ENCODE measurements around the gene SFXN5. TPM values are rescaled to one million over a fixed set of nuclear protein-coding genes. Genes with fewer than 3 reads are reported as not detected.

SFXN5 gene
- total RNA-seq, 2 donors from 2014 or later: 16.6 to 18.1 TPM

GRCh38 chr2:72949045-72949444 lies 122.5 kb downstream of the SFXN5 start:
- TF ChIP-seq, protein P1, sequence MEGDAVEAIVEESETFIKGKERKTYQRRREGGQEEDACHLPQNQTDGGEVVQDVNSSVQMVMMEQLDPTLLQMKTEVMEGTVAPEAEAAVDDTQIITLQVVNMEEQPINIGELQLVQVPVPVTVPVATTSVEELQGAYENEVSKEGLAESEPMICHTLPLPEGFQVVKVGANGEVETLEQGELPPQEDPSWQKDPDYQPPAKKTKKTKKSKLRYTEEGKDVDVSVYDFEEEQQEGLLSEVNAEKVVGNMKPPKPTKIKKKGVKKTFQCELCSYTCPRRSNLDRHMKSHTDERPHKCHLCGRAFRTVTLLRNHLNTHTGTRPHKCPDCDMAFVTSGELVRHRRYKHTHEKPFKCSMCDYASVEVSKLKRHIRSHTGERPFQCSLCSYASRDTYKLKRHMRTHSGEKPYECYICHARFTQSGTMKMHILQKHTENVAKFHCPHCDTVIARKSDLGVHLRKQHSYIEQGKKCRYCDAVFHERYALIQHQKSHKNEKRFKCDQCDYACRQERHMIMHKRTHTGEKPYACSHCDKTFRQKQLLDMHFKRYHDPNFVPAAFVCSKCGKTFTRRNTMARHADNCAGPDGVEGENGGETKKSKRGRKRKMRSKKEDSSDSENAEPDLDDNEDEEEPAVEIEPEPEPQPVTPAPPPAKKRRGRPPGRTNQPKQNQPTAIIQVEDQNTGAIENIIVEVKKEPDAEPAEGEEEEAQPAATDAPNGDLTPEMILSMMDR (IDR thresholded peaks at IDR 0.05): no peak
- Histone ChIP-seq H3K4me3 (no peak overlapping the region), H3K27ac (no peak overlapping the region), H3K9me3 (no peaks in the 10 kb centered on the region), H3K36me3 (no peaks in the 10 kb centered on the region), H3K4me1 (ENCODE audit: control insufficient read depth in 1 of 2, low read depth in 2 of 2) (no peaks in the 10 kb centered on the region), H3K27me3 (replicated peaks; ENCODE audit: insufficient read depth) (no peaks in the 10 kb centered on the region)
- DNase-seq (ENCODE audit: low spot score): no peak
- ATAC-seq (ENCODE audit: insufficient number of reproducible peaks, low FRiP score, low read depth): no peak

DNA sequence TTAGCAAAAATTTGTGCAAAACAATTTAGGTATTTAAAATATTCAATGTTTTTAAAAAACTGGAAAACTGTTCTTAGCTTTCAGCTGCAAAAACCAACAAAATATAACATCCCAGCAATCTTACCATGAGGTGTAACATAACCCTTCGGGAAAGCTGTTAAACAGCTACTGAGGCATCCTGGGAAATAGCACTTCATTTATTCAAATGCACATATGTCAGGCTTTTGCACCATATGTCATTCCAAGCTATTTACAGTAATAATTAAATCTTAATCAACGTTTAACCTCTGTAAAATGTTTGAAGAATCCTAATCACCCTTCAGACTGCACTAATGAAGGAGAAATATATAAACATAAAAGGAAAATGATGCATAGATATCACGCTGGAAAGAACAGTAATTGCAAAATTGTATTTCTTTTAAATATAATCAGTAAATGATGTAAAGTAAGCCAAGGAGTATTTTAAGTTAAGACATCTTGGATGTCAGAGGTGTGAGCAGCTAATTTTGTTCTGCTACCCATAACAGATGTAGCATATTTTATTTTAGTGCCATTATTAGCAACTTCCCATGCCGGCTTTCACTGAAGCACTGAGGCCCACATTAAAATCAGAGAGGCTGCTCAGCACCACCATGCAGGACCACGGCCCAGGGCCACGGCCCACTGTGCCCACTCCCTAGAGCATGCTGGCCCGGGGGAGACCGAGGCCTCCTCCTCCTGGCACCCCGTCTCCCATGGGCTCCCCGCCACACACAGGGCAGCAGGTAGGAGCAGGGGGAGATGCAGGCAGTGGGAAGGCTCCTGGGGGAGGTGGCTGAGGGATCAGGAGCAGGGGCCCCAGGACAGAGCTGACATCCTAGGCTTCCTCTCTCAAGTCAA lies 123.3 kb downstream of the SFXN5 start:
- Histone ChIP-seq H3K36me3 (no peaks in the 10 kb centered on the region), H3K27me3 (replicated peaks; ENCODE audit: insufficient read depth) (no peaks in the 10 kb centered on the region), H3K4me3 (no peak overlapping the region), H3K27ac (no peak overlapping the region), H3K4me1 (ENCODE audit: control insufficient read depth in 1 of 2, low read depth in 2 of 2) (no peaks in the 10 kb centered on the region), H3K9me3 (no peaks in the 10 kb centered on the region)
- TF ChIP-seq, protein P1 (IDR thresholded peaks at IDR 0.05): no peak
- no peak for DNase-seq (ENCODE audit: low spot score)
- no peak for ATAC-seq (ENCODE audit: insufficient number of reproducible peaks, low FRiP score, low read depth)

- H3K9me3 ChIP-seq: no peaks in the 10 kb centered on the region
- no peaks in the 10 kb centered on the region for H3K36me3 ChIP-seq
- H3K27me3 ChIP-seq (replicated peaks; ENCODE audit: insufficient read depth): no peaks in the 10 kb centered on the region
- ATAC-seq (ENCODE audit: insufficient number of reproducible peaks, low FRiP score, low read depth): no peak
- DNase-seq (ENCODE audit: low spot score): no peak
- TF ChIP-seq, protein P1 (IDR thresholded peaks at IDR 0.05): no peak
- no peak overlapping the region for H3K4me3 ChIP-seq
- no peaks in the 10 kb centered on the region for H3K4me1 ChIP-seq (ENCODE audit: control insufficient read depth in 1 of 2, low read depth in 2 of 2)
- no peak overlapping the region for H3K27ac ChIP-seq
Observed at GRCh38 chr2:72946466-72946865, 125.0 kb downstream of the SFXN5 start.

- Histone ChIP-seq H3K9me3 (no peaks in the 10 kb centered on the region), H3K4me1 (ENCODE audit: control insufficient read depth in 1 of 2, low read depth in 2 of 2) (no peaks in the 10 kb centered on the region), H3K27ac (no peak overlapping the region), H3K4me3 (no peak overlapping the region), H3K27me3 (replicated peaks; ENCODE audit: insufficient read depth) (no peaks in the 10 kb centered on the region), H3K36me3 (no peaks in the 10 kb centered on the region)
- TF ChIP-seq, protein P1 (IDR thresholded peaks at IDR 0.05): no peak
- no peak for DNase-seq (ENCODE audit: low spot score)
- ATAC-seq (ENCODE audit: insufficient number of reproducible peaks, low FRiP score, low read depth): no peak
Observed at GRCh38 chr2:72945450-72946019, 126.0 kb downstream of the SFXN5 start.

GRCh38 chr2:72944804-72945449 lies 126.6 kb downstream of the SFXN5 start:
- ATAC-seq (ENCODE audit: insufficient number of reproducible peaks, low FRiP score, low read depth) (no peak), DNase-seq (ENCODE audit: low spot score) (no peak)
- TF ChIP-seq, protein P1 (IDR thresholded peaks at IDR 0.05): no peak
- H3K4me1 ChIP-seq (ENCODE audit: control insufficient read depth in 1 of 2, low read depth in 2 of 2): no peaks in the 10 kb centered on the region
- H3K4me3 ChIP-seq: no peak overlapping the region
- no peaks in the 10 kb centered on the region for H3K27me3 ChIP-seq (replicated peaks; ENCODE audit: insufficient read depth)
- no peaks in the 10 kb centered on the region for H3K9me3 ChIP-seq
- H3K27ac ChIP-seq: no peak overlapping the region
- no peaks in the 10 kb centered on the region for H3K36me3 ChIP-seq
